Left ventricle myocardium inferior (tissue), 1 donor: ENCODE results near the gene SAPCD2. TPM values are rescaled to one million over a fixed set of nuclear protein-coding genes. Genes with fewer than 3 reads are reported as not detected.

Source experiments
- DNase-seq: peaks from one replicate; pipeline ENCODE4 v3.0.0-alpha.2; 2020
- H3K27ac ChIP-seq: fragments of 200-600 bp; replicated peaks from 2 replicates; pipeline ENCODE4 v1.8.0; 2021
- H3K27me3 ChIP-seq: fragments of 200-600 bp; 2 replicates; pipeline ENCODE4 v1.8.0; 2021; ENCODE audit warnings: low read depth
- H3K36me3 ChIP-seq: fragments of 200-600 bp; 2 replicates; pipeline ENCODE4 v1.8.0; 2021
- H3K4me1 ChIP-seq: fragments of 200-600 bp; 2 replicates; pipeline ENCODE4 v1.8.0; 2021
- H3K4me3 ChIP-seq: fragments of 200-600 bp; 2 replicates; pipeline ENCODE4 v1.8.0; 2021; ENCODE audit warnings: mild to moderate bottlenecking, moderate library complexity
- H3K9me3 ChIP-seq: fragments of 200-600 bp; replicated peaks from 2 replicates; pipeline ENCODE4 v1.8.0; 2021
- CTCF ChIP-seq: fragments of 200-600 bp; IDR thresholded peaks from 2 replicates; pipeline ENCODE4 v1.8.0; 2021; ENCODE audit warnings: antibody characterized with exemption, mild to moderate bottlenecking, borderline replicate concordance
- intact Hi-C: fragments of 100-400 bp; cut with micrococcal nuclease; formaldehyde crosslinking; loops from one replicate; pipeline ENCODE4 v1.11.0; 2022
- total RNA-seq: library from RNA; stranded (reverse); fragmentation: NEBNext Ultra II Directional; extraction: Animal tissue kit (Norgen Biotek cat#: 25700); gene quantifications from one replicate; pipeline ENCODE4 v1.2.1, GENCODE V29; 2021
- donor health status: DM: no; HTN: yes; CAD: no; lungs with severe emphysema.

Gene SAPCD2
- total RNA-seq, 1 donor from 2014 or later, result 0.25 TPM

- no peaks in the 10 kb centered on the region for H3K36me3 ChIP-seq
- peak overlapping the region; percentile 93 for H3K27ac ChIP-seq
- no peak for DNase-seq
- peaks cover 30% of the 10 kb centered on the region for H3K27me3 ChIP-seq
- TF ChIP-seq CTCF, result no peak
- H3K4me3 ChIP-seq, result no peak overlapping the region
- peaks cover 54% of the 10 kb centered on the region for H3K4me1 ChIP-seq
- no peaks in the 10 kb centered on the region for H3K9me3 ChIP-seq
- intact Hi-C loops, result no loop called here
These were observed 13.5 kb downstream of the SAPCD2 start for GRCh38 chr9:137056739-137057415.

- peaks cover 42% of the 10 kb centered on the region for H3K27me3 ChIP-seq
- H3K27ac ChIP-seq, result peak overlapping the region; percentile 93
- intact Hi-C loops, result no loop called here
- H3K4me1 ChIP-seq, result peaks cover 54% of the 10 kb centered on the region
- peak overlapping the region; percentile 64 for H3K4me3 ChIP-seq
- no peaks in the 10 kb centered on the region for H3K9me3 ChIP-seq
- DNase-seq, result peak; percentile 95
- no peak for TF ChIP-seq CTCF
- no peaks in the 10 kb centered on the region for H3K36me3 ChIP-seq
These were observed 14.7 kb downstream of the SAPCD2 start for GRCh38 chr9:137055385-137056364.

- Histone ChIP-seq H3K9me3 (no peaks in the 10 kb centered on the region), H3K4me1 (peaks cover 54% of the 10 kb centered on the region), H3K36me3 (no peaks in the 10 kb centered on the region), H3K27me3 (peaks cover 48% of the 10 kb centered on the region), H3K4me3 (peak overlapping the region; percentile 64), H3K27ac (peak overlapping the region; percentile 93)
- TF ChIP-seq CTCF, result no peak
- DNase-seq, result no peak
- intact Hi-C loops, result no loop called here
These were observed 15.4 kb downstream of the SAPCD2 start for GRCh38 chr9:137054932-137055384.

GRCh38 chr9:137053944-137054931, 16.1 kb downstream of the SAPCD2 start, which contains the start of gene ENTPD2:
ENTPD2 (minus strand) TSS chr9:137054061; CDS start chr9:137053997, 64 bp downstream.
- Histone ChIP-seq H3K4me3 (peak within 1 kb of the TSS; percentile 64), H3K4me1 (peaks cover 59% of the 10 kb centered on the region), H3K36me3 (no peaks in the 10 kb centered on the region), H3K9me3 (no peaks in the 10 kb centered on the region), H3K27me3 (peaks cover 55% of the 10 kb centered on the region), H3K27ac (peak within 1 kb of the TSS; percentile 93)
- TF ChIP-seq CTCF, result no peak
- no peak for DNase-seq
- intact Hi-C loops, result no loop called here
